ENCODE results near the gene SLC22A14. TPM values are rescaled to one million over a fixed set of nuclear protein-coding genes. Genes with fewer than 3 reads are reported as not detected.

SLC22A14 gene
- total and polyA plus RNA-seq, 4 donors, result 0.17 TPM; not detected in 3

GRCh38 chr3:38354588-38355330 lies 72.7 kb downstream of the SLC22A14 start:
- TF ChIP-seq CTCF (IDR thresholded peaks at IDR 0.05; ENCODE audit: low read depth, low read length, missing input control), result no peak

GRCh38 chr3:38359038-38359437 lies 76.9 kb downstream of the SLC22A14 start:
- 97% methylated on average over 6 of the region's 6 CpGs for WGBS
- no peaks in the 10 kb centered on the region for H3K27me3 ChIP-seq (ENCODE audit: control insufficient read depth in 4 of 4, insufficient read depth in 4 of 4, low read length in 3 of 4)
- DNase-seq (ENCODE audit: low spot score), result no peak
- H3K4me3 ChIP-seq (ENCODE audit: low read depth in 1 of 3, low read length in 3 of 3), result no peak overlapping the region
- H3K9me3 ChIP-seq (ENCODE audit: control insufficient read depth in 4 of 4, low read length in 3 of 4), result no peaks in the 10 kb centered on the region
- peaks cover 7 to 45% (median 34%) of the 10 kb centered on the region in 4 donors for H3K36me3 ChIP-seq (ENCODE audit: control insufficient read depth in 4 of 4, insufficient read depth in 3 of 4, low read depth in 1 of 4, low read length in 3 of 4)
- no peak overlapping the region for H3K9ac ChIP-seq (ENCODE audit: low read depth in 1 of 2, low read length in 2 of 2)
- TF ChIP-seq GABPA (IDR thresholded peaks at IDR 0.05 in 1 of 2, conservative IDR thresholded peaks at IDR 0.05 in 1 of 2), result no peak
- no peak overlapping the region for H3K27ac ChIP-seq (ENCODE audit: low read depth in 1 of 2, low read length in 2 of 2)
- peaks cover 0 to 3% (median 0%) of the 10 kb centered on the region in 4 donors for H3K4me1 ChIP-seq (ENCODE audit: control insufficient read depth in 4 of 4, insufficient read depth in 4 of 4, low read length in 3 of 4)

More at GRCh38 chr3:38354588-38355330, 72.7 kb downstream of the SLC22A14 start:
- DNase-seq (ENCODE audit: low spot score), result no peak
- Histone ChIP-seq H3K27ac (ENCODE audit: low read depth in 1 of 2, low read length in 2 of 2) (no peak overlapping the region), H3K4me3 (ENCODE audit: low read depth in 1 of 3, low read length in 3 of 3) (no peak overlapping the region), H3K27me3 (ENCODE audit: control insufficient read depth in 4 of 4, insufficient read depth in 4 of 4, low read length in 3 of 4) (no peaks in the 10 kb centered on the region), H3K4me1 (ENCODE audit: control insufficient read depth in 4 of 4, insufficient read depth in 4 of 4, low read length in 3 of 4) (peaks cover 4 to 22% (median 11%) of the 10 kb centered on the region in 4 donors), H3K9me3 (ENCODE audit: control insufficient read depth in 4 of 4, low read length in 3 of 4) (no peaks in the 10 kb centered on the region), H3K9ac (ENCODE audit: low read depth in 1 of 2, low read length in 2 of 2) (no peak overlapping the region), H3K36me3 (ENCODE audit: control insufficient read depth in 4 of 4, insufficient read depth in 3 of 4, low read depth in 1 of 4, low read length in 3 of 4) (peaks cover 0 to 20% (median 11%) of the 10 kb centered on the region in 4 donors)
- WGBS, result 76% methylated on average over 4 of the region's 4 CpGs

- no peaks in the 10 kb centered on the region for H3K9me3 ChIP-seq (ENCODE audit: control insufficient read depth in 4 of 4, low read length in 3 of 4)
- H3K27me3 ChIP-seq (ENCODE audit: control insufficient read depth in 4 of 4, insufficient read depth in 4 of 4, low read length in 3 of 4), result no peaks in the 10 kb centered on the region
- 81% methylated on average over 3 of the region's 3 CpGs for WGBS
- H3K4me1 ChIP-seq (ENCODE audit: control insufficient read depth in 4 of 4, insufficient read depth in 4 of 4, low read length in 3 of 4), result no peaks in the 10 kb centered on the region
- peaks cover 9 to 55% (median 43%) of the 10 kb centered on the region in 4 donors for H3K36me3 ChIP-seq (ENCODE audit: control insufficient read depth in 4 of 4, insufficient read depth in 3 of 4, low read depth in 1 of 4, low read length in 3 of 4)
- H3K4me3 ChIP-seq (ENCODE audit: low read depth in 1 of 3, low read length in 3 of 3), result no peak overlapping the region
- TF ChIP-seq TAF1 (conservative IDR thresholded peaks at IDR 0.05) (no peak), HNF4A (conservative IDR thresholded peaks at IDR 0.05) (peak in 1 of 2 donors; percentile 8)
- DNase-seq (ENCODE audit: low spot score), result no peak
- H3K27ac ChIP-seq (ENCODE audit: low read depth in 1 of 2, low read length in 2 of 2), result no peak overlapping the region
- H3K9ac ChIP-seq (ENCODE audit: low read depth in 1 of 2, low read length in 2 of 2), result no peak overlapping the region
These were observed 78.3 kb downstream of the SLC22A14 start for GRCh38 chr3:38360345-38360744.

- Histone ChIP-seq H3K27me3 (ENCODE audit: control insufficient read depth in 4 of 4, insufficient read depth in 4 of 4, low read length in 3 of 4) (no peaks in the 10 kb centered on the region), H3K9me3 (ENCODE audit: control insufficient read depth in 4 of 4, low read length in 3 of 4) (no peaks in the 10 kb centered on the region), H3K9ac (ENCODE audit: low read depth in 1 of 2, low read length in 2 of 2) (no peak overlapping the region), H3K27ac (ENCODE audit: low read depth in 1 of 2, low read length in 2 of 2) (no peak overlapping the region), H3K4me1 (ENCODE audit: control insufficient read depth in 4 of 4, insufficient read depth in 4 of 4, low read length in 3 of 4) (no peaks in the 10 kb centered on the region), H3K4me3 (ENCODE audit: low read depth in 1 of 3, low read length in 3 of 3) (no peak overlapping the region), H3K36me3 (ENCODE audit: control insufficient read depth in 4 of 4, insufficient read depth in 3 of 4, low read depth in 1 of 4, low read length in 3 of 4) (peaks cover 12 to 61% (median 50%) of the 10 kb centered on the region in 4 donors)
- no peak for DNase-seq (ENCODE audit: low spot score)
- 72% methylated on average over 4 of the region's 4 CpGs for WGBS
- TF ChIP-seq FOXA2 (IDR thresholded peaks at IDR 0.05) (no peak), MAX (IDR thresholded peaks at IDR 0.05) (no peak), ZBTB33 (IDR thresholded peaks at IDR 0.05) (no peak), GABPA (IDR thresholded peaks at IDR 0.05 in 1 of 2, conservative IDR thresholded peaks at IDR 0.05 in 1 of 2) (no peak), TAF1 (conservative IDR thresholded peaks at IDR 0.05) (no peak), SP1 (IDR thresholded peaks at IDR 0.05) (no peak), ATF3 (IDR thresholded peaks at IDR 0.05) (no peak), NR2F2 (IDR thresholded peaks at IDR 0.05) (no peak), EGR1 (IDR thresholded peaks at IDR 0.05; ENCODE audit: low read depth in 2 of 2) (no peak), HNF4A (conservative IDR thresholded peaks at IDR 0.05) (no peak)
These were observed 79.4 kb downstream of the SLC22A14 start for GRCh38 chr3:38361496-38361895.

Data from liver (tissue), 9 donors.